ENCODE results near the gene POM121.
"Not testable (repeated sequence)": the region's sequence is repeated elsewhere in the genome, so short reads cannot be mapped to it uniquely, and the experiment has no call there.

The POM121 gene

DNA sequence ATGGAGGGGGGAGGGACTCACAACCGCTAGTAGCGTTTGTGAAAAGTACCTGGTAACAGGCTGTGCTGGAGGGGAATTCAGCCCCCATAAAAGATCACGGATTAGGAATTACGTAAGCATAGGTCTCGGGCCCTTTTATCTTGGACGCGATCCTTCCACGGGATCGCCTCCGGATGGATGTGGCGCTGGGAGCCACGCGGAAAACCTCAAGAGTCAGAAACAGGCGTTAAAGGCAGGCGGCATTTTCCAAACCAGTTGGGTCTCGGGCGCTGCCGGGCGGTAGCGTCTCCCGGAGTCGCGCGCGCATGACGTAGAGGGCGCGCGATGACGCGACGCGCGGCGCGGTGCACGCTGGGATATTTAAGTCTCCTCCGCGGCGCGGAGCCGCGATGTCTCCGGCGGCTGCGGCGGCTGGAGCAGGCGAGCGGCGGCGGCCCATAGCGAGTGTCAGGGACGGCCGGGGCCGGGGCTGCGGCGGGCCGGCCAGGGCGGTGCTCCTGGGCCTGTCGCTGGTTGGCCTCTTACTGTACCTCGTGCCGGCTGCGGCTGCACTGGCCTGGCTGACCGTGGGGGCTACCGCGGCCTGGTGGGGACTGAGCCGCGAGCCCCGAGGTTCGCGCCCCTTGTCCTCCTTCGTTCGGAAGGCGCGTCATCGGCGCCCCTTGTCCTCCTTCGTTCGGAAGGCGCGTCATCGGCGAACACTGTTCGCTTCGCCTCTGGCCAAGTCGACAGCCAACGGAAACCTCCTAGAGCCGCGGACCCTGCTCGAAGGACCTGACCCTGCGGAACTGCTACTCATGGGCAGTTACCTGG, at the start of gene POM121:
TSS of gene POM121 (plus strand) at position 363 of the 813 bp plus-strand sequence. CDS start at position 390, 27 bp downstream.
- Histone ChIP-seq H3K9me3 (ENCODE audit: insufficient read depth, low read depth, low read length) (no peaks in the 10 kb centered on the region), H3K4me1 (ENCODE audit: insufficient read depth, low read length) (peaks cover 5% of the 10 kb centered on the region; the same call in 1 of the 2 replicates), H3K9ac (ENCODE audit: low read depth, low read length) (peak within 1 kb of the TSS; percentile 97), H3K27me3 (ENCODE audit: insufficient read depth, low read length) (no peaks in the 10 kb centered on the region), H3K27ac (ENCODE audit: low read length) (peak within 1 kb of the TSS; percentile 73), H3K4me3 (ENCODE audit: low read length) (peak within 1 kb of the TSS; percentile 87), H3K36me3 (ENCODE audit: insufficient read depth, low read depth, low read length) (peaks cover 36% of the 10 kb centered on the region)

DNA sequence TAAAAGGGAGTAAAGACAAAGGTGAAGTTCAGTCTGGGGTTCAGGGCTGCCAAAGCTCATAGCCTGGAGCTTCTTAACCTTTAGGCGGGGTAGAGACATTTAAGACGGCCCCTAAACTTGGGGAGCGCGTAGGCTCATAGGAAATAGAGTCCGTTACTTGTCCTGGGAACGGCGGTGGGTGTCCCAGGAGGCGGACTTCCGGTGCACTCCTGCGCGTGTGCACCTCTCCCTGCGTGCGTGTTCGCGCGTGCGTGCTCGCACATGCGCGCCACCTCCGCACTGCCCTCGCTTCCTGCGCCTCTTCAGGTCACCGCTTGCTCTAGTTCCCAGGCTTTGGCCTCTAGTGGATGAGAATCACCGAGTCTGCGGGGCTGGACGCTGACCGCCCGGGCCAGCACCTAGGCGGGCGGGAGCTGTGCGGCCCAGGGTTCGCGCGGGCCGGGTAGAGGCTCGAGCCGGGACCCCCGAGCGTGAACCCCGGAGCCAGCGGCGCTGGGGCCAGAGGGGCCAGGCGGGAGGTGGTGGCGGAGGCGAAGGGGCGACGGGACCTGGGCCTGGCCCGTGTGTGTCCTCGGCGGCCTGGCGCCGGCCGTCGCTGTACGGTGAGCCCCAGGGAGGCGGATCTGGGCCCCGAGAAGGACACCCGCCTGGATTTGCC, 45.7 kb upstream of the POM121 start:
- not testable (repeated sequence) for H3K27ac ChIP-seq (ENCODE audit: low read length); H3K36me3 ChIP-seq (ENCODE audit: insufficient read depth, low read depth, low read length); H3K4me1 ChIP-seq (ENCODE audit: insufficient read depth, low read length); H3K9me3 ChIP-seq (ENCODE audit: insufficient read depth, low read depth, low read length); H3K27me3 ChIP-seq (ENCODE audit: insufficient read depth, low read length)
- H3K4me3 ChIP-seq (ENCODE audit: low read length): peak overlapping the region; percentile 87; the same call in 1 of the 2 replicates
- H3K9ac ChIP-seq (ENCODE audit: low read depth, low read length): peak overlapping the region; percentile 70; the same call in 1 of the 2 replicates

DNA sequence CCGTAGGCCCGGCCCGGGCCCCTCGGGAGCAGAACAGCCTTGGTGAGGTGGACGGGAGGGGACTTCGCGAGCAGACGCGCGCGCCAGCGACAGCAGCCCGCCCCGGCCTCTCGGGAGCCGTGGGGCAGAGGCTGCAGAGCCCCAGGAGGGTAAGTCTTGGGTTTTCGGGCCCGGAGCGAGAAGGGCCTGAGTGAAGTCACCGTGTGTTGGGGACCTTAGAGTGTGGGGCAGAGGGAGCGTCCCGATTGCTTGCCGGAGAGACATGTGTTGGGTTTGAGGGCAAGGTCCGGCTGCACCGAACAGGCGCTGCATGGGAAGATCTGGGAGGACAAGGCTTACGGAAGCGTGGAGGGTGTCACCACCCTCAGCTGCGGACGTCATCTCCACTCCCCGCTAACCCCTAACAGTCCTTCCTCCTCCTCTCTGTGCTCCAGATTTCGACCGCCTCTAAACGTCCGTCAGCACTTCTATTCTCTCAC, 45.1 kb upstream of the POM121 start:
- H3K4me1 ChIP-seq (ENCODE audit: insufficient read depth, low read length); H3K36me3 ChIP-seq (ENCODE audit: insufficient read depth, low read depth, low read length); H3K27me3 ChIP-seq (ENCODE audit: insufficient read depth, low read length); H3K27ac ChIP-seq (ENCODE audit: low read length); H3K9me3 ChIP-seq (ENCODE audit: insufficient read depth, low read depth, low read length): not testable (repeated sequence)
- Histone ChIP-seq H3K9ac (ENCODE audit: low read depth, low read length) (peak overlapping the region; percentile 70), H3K4me3 (ENCODE audit: low read length) (peak overlapping the region; percentile 87)

DNA sequence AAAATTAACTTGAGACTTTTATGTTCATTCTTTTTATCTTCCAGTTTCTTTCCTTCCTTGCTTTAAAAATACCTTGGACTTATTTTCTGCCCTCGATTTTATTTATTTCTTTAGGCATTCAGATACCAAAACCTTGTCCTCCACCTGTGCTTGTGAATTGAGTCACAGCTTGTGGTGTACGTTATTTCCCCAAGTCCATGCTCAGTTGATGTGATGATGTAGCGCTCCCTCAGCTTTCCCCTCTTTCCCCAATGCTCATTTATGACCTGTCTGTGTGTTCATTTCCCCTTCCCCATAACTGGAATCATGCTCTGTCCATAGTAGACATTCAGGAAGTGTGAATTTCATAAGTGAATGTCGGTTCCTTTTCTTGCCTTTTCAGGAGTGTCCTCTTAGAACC, 33.1 kb upstream of the POM121 start:
- not testable (repeated sequence) for H3K9me3 ChIP-seq (ENCODE audit: insufficient read depth, low read depth, low read length); H3K9ac ChIP-seq (ENCODE audit: low read depth, low read length)
- H3K36me3 ChIP-seq (ENCODE audit: insufficient read depth, low read depth, low read length): peaks cover 13% of the 10 kb centered on the region

DNA sequence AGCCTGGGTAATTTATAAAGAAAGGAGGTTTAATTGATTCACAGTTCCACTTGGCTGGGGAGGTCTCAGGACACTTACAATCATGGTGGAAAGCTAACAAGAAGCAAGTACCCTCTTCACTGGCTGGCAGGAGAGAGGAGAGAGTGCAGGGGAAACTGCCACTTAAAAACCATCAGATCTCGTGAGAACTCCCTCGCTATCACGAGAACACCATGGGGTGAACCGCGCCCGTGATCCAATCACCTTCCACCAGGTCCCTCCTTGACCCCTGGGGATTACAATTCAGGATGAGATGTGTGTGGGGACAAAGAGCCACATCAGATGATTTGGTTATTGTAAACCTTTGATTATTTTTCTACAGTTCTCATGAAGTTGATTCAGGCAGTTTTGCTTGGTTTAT, 20.2 kb upstream of the POM121 start:
- not testable (repeated sequence) for H3K9me3 ChIP-seq (ENCODE audit: insufficient read depth, low read depth, low read length); H3K9ac ChIP-seq (ENCODE audit: low read depth, low read length); H3K27me3 ChIP-seq (ENCODE audit: insufficient read depth, low read length); H3K4me1 ChIP-seq (ENCODE audit: insufficient read depth, low read length); H3K27ac ChIP-seq (ENCODE audit: low read length); H3K4me3 ChIP-seq (ENCODE audit: low read length)
- H3K36me3 ChIP-seq (ENCODE audit: insufficient read depth, low read depth, low read length): peaks cover 22% of the 10 kb centered on the region

More for the DNA sequence above, 33.1 kb upstream of the POM121 start:
- not testable (repeated sequence) for H3K4me3 ChIP-seq (ENCODE audit: low read length); H3K27ac ChIP-seq (ENCODE audit: low read length); H3K4me1 ChIP-seq (ENCODE audit: insufficient read depth, low read length); H3K27me3 ChIP-seq (ENCODE audit: insufficient read depth, low read length)

DNA sequence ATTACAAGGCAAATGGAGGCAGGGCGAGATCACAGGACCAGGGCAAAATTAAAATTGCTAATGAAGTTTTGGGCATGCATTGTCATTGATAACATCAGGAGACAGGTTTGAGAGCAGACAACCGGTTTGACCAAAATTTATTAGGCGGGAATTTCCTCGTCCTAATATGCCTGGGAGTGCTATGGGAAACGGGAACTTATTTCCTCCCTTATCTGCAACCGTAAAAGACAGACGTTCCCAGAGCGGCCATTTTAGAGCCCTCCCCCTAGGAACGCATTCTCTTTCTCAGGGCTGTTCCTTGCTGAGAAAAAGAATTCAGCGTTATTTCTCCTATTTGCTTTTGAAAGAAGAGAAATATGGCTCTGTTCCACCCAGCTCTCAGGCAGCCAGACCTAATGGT, 16.5 kb upstream of the POM121 start:
- Histone ChIP-seq H3K36me3 (ENCODE audit: insufficient read depth, low read depth, low read length) (0 out of 2 replicates have a peak, but pooled peaks cover 11% of the 10 kb centered on the region), H3K9ac (ENCODE audit: low read depth, low read length) (peak overlapping the region; percentile 63; the same call in 1 of the 2 replicates), H3K4me3 (ENCODE audit: low read length) (peak overlapping the region; percentile 22; the same call in 1 of the 2 replicates), H3K27ac (ENCODE audit: low read length) (peak overlapping the region; percentile 70)
- H3K4me1 ChIP-seq (ENCODE audit: insufficient read depth, low read length); H3K27me3 ChIP-seq (ENCODE audit: insufficient read depth, low read length); H3K9me3 ChIP-seq (ENCODE audit: insufficient read depth, low read depth, low read length): not testable (repeated sequence)

DNA sequence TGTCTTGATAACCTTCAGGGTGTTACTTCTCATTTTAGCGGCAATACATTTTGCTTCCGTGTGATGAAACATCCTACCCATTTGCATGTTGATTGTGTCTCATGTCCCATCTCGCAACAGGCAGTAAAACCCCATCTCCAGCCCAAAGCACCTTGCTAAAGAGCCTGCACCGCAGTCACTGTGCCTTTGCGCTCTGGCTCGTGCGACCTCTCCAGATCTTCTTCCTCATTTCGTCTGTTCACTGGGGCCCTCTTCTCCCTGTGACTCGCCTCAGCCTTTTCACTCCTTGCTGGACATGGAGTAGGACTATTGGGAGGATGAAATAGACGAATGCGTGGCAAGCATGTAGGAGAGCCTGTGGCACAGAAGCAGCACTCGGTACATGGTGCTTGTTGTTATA, 13.5 kb upstream of the POM121 start:
- not testable (repeated sequence) for H3K9ac ChIP-seq (ENCODE audit: low read depth, low read length); H3K4me1 ChIP-seq (ENCODE audit: insufficient read depth, low read length); H3K27me3 ChIP-seq (ENCODE audit: insufficient read depth, low read length); H3K27ac ChIP-seq (ENCODE audit: low read length); H3K4me3 ChIP-seq (ENCODE audit: low read length); H3K9me3 ChIP-seq (ENCODE audit: insufficient read depth, low read depth, low read length)
- H3K36me3 ChIP-seq (ENCODE audit: insufficient read depth, low read depth, low read length): peaks cover 13% of the 10 kb centered on the region

DNA sequence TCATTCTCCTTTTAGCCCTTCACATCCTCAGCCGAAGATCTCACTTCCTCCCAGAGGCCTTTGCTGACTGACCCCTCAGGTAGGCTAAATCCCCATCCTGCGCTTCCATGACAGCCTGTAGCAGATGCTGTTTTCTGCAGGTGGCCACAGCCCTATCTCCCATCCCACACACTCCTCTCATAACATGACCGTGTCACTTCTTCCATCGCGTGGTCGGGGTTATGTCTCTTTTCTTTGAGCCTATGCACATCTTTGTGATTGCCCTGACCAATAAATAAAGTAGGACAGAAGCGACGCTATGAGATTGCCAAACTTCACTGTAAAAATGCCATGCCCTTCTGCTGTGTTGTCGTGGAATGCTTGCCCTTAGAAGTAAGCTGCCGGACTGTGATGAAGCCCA, 11.1 kb upstream of the POM121 start:
- H3K27me3 ChIP-seq (ENCODE audit: insufficient read depth, low read length); H3K9ac ChIP-seq (ENCODE audit: low read depth, low read length); H3K27ac ChIP-seq (ENCODE audit: low read length); H3K4me1 ChIP-seq (ENCODE audit: insufficient read depth, low read length); H3K9me3 ChIP-seq (ENCODE audit: insufficient read depth, low read depth, low read length); H3K4me3 ChIP-seq (ENCODE audit: low read length): not testable (repeated sequence)
- H3K36me3 ChIP-seq (ENCODE audit: insufficient read depth, low read depth, low read length): peaks cover 13% of the 10 kb centered on the region

DNA sequence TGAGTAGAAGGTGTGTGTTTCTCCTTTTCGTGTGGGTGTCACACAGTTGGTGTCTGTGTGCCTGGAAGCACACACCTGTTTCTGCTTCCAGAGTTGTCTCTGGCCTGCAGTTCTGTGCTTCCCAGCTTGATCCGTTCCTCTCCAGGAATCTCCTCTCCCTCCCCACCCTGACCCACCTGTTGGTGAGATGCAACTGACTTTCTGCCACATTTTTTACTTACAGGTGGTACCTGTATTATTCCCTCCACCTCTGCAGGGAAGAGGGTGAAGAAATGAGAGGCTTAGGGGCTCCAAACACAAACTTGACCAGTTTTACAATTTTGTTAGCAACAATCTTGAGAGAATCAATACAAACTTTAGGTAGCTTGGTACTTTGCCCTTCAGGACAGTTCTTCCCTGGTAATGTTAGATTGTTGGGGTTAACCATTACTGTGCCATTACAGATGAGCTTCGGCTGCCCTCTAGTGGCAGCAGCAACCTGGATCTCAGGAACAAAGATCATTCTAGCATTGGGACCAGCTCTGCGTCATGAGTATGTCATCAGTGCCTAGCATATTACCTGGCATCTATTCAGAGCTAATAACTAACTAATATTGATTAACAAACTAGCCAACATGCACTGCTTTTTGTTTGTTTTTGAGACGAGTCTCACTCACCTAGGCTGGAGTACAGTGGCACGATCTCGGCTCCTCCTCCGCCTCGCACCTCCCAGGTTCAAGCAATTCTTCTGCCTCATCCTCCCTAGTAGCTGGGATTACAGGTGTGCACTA, 10.0 kb upstream of the POM121 start:
- H3K27ac ChIP-seq (ENCODE audit: low read length); H3K4me3 ChIP-seq (ENCODE audit: low read length); H3K4me1 ChIP-seq (ENCODE audit: insufficient read depth, low read length); H3K9ac ChIP-seq (ENCODE audit: low read depth, low read length); H3K9me3 ChIP-seq (ENCODE audit: insufficient read depth, low read depth, low read length); H3K27me3 ChIP-seq (ENCODE audit: insufficient read depth, low read length): not testable (repeated sequence)
- peaks cover 13% of the 10 kb centered on the region for H3K36me3 ChIP-seq (ENCODE audit: insufficient read depth, low read depth, low read length)

DNA sequence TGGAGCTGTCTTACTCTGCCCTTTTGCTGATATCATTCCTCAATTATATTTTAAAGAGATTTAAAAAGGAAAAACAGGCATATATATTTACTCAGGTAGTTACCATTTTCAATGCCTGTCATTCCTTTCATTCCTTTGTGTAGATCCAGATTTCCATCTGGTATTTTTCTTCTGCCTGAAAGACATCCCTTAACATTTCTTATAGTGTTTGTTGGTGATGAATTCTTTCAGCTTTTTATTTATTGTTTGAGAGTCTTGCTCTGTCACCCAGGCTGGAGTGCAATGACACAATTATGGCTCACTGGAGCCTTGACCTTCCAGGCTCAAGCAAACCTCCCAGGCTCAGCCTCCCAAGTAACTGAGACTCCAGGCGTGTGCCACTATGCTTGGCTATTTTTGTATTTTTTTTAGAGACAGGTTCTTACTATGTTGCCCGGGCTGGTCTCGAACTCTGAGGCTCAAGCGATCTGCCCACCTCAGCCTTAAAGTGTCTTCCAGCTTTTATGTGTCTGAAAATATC, 5.6 kb upstream of the POM121 start:
- Histone ChIP-seq H3K4me1 (ENCODE audit: insufficient read depth, low read length) (no peaks in the 10 kb centered on the region), H3K27me3 (ENCODE audit: insufficient read depth, low read length) (no peaks in the 10 kb centered on the region), H3K9ac (ENCODE audit: low read depth, low read length) (no peak overlapping the region), H3K27ac (ENCODE audit: low read length) (no peak overlapping the region), H3K4me3 (ENCODE audit: low read length) (no peak overlapping the region), H3K36me3 (ENCODE audit: insufficient read depth, low read depth, low read length) (no peaks in the 10 kb centered on the region), H3K9me3 (ENCODE audit: insufficient read depth, low read depth, low read length) (no peaks in the 10 kb centered on the region)

DNA sequence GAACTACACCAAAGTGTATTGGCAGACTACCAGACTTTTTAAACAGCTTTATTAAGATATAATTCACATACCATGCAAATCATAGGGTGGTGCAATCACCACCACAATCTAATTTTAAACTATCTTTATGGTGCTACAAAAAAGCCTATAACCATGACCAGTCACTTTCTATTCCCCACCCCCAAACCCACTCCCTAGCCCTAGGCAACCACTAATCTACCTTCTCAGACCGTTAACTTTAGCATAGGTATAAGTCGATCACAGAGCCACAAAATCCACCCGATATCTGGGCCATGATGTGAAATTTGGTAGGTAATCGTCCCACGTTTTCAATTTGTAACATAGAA, 536 bp upstream of the POM121 start:
- Histone ChIP-seq H3K4me1 (ENCODE audit: insufficient read depth, low read length) (peaks cover 5% of the 10 kb centered on the region; the same call in 1 of the 2 replicates), H3K9me3 (ENCODE audit: insufficient read depth, low read depth, low read length) (no peaks in the 10 kb centered on the region), H3K36me3 (ENCODE audit: insufficient read depth, low read depth, low read length) (peaks cover 31% of the 10 kb centered on the region), H3K27me3 (ENCODE audit: insufficient read depth, low read length) (no peaks in the 10 kb centered on the region), H3K9ac (ENCODE audit: low read depth, low read length) (peak overlapping the region; percentile 97), H3K4me3 (ENCODE audit: low read length) (peak overlapping the region; percentile 87), H3K27ac (ENCODE audit: low read length) (peak overlapping the region; percentile 73)
